GM18526 (cell line): Measurements from ENCODE around the gene CFI.
A peak's percentile ranks its signal among the peaks of the same experiment; 100 is the strongest.

Experiments used
- POLR2A ChIP-seq: IDR thresholded peaks from 3 replicates; pipeline ENCODE4 v1.6.1; 2011; ENCODE audit not compliant: insufficient read length; ENCODE audit errors: extremely low read depth

CFI gene

DNA sequence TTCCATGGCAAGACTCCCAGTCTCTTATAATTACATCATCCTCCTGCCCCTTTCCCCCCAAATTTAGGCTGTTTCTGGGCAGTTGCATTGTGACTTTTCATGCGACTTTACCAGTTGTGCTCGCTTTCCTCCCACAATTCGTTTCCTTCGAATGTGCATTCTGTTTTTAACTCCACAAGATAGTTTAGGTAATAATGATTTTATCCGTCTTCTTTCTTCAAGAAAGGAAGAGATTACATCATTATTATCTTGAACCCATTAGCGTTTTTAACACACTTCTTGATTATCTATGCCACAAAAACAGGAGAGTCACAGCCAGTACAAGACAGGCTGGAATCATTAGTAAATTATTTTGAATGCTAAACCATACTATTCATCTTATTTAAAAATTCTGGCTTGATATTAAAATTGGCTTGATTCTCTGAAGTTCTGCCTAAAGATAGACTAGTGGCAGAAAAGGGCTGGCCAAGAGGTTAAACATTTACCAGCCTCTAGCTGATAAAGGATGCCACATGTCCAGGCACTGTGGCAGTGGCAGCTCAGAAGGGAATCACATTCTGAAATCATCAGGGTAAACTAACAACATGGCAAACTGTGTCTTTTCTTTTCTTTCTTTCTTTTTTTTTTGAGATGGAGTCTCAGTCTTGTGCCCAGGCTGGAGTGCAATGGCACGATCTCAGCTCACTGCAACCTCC is 52.3 kb downstream of the CFI start:
- TF ChIP-seq POLR2A = no peak

DNA sequence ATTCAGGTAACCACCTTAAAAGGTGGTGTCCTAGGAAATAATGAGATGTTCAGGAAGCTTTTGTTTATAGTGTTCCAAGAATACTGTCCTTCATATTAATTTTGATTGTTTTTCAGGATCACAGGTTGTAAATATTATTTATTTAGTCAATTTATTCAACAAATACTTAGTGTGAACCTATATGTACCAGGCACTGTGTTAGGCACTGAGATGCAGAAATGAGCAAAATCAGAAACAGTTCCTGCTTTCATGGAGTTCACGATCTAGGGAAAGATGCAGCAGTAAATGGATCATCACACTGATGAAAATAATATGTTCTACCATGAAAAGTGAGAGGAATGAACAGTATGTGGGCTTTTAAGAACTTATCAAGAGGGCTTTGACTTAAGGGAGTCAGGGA is 53.7 kb downstream of the CFI start:
- no peak for TF ChIP-seq POLR2A

DNA sequence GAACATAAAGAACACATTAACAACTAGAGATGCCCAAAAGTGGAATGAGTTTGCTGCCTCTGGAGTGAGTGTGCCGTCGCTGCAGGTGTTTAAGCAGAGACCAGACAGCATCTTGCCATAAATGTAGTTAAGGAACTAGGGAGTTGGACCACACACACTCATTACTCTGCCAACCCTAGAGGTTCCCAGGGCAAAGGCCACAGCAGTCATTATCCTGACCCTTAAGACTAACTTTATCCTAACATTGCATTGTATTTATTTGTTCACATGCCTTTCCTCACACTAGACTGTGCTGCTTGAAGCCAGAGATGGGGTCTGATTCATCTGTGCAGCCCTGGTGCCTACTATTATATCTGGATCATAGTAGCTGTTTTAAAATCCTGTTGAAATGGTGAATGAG is 55.1 kb downstream of the CFI start:
- no peak for TF ChIP-seq POLR2A

DNA sequence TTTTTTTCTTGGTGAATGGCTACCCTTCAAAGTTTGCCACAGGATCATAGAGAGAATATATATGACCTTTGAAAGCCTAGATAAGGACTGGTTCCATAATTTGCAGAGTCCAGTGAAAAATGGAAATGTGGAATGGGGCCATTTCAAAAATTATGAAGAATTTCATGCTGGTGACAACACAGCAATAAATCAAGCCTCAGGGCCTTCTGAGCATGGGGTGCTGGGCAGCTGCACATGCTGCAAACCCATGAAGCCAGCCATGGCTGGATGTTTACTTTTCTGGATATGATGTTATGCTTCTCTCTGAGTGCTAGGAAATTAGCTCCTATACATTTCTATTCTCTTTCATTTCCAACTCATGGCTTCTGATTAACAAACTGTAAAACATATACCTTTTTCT is 56.0 kb downstream of the CFI start:
- TF ChIP-seq POLR2A = no peak

DNA sequence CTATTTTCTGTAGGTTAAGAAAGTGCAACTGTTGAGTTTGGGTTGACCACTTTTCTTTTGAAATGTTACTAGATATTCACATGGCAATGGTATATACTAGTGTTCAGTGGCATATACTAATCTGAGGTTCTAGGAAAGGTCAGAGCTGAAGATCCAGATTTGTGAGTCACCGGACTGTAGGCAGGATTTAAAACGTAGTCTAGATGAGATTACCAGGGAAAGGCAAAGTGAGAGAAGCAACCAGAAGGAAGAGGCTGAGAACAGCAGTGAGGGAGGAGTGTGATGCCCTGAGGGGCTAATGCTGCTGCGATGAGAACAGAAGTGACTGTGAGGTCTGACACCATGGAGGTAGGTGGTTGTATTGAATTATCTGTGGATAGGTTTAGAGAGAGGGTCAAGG is 62.3 kb downstream of the CFI start:
- TF ChIP-seq POLR2A = no peak

DNA sequence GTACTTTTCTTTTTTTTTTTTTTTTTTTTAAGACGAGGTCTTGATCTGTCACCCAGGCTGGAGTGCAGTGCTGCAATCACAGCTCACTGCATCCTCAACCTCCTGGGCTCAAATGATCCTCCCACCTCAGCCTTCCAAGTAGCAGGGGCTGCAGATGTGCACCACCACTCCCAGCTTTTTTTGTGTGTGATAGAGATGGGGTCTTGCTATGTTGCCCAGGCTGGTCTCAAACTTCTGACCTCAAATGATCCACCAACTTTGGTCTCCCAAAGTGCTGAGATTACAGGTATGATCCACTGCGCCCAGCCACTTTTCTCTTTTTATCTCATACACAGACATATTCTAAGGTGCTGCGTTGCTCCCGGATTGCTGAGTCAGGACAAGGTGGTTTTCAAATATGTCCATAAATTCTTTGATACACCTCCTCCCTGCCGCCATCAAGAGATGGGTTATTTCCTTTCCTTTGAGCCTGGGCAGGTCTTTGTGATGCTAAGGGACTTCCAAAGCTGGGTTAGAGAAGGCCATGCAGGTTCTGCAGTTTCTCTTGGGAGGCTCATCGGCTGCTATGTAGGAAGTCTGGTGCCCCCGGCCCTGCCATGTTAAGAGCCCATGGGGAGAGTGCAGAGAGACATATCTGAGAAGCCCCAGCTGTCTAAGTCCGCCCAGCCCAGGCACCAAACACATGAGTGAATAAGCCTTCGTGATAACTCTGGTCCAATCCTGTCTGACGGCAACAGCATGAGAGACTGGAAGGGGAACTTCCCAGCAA is 63.5 kb downstream of the CFI start:
- no peak for TF ChIP-seq POLR2A

DNA sequence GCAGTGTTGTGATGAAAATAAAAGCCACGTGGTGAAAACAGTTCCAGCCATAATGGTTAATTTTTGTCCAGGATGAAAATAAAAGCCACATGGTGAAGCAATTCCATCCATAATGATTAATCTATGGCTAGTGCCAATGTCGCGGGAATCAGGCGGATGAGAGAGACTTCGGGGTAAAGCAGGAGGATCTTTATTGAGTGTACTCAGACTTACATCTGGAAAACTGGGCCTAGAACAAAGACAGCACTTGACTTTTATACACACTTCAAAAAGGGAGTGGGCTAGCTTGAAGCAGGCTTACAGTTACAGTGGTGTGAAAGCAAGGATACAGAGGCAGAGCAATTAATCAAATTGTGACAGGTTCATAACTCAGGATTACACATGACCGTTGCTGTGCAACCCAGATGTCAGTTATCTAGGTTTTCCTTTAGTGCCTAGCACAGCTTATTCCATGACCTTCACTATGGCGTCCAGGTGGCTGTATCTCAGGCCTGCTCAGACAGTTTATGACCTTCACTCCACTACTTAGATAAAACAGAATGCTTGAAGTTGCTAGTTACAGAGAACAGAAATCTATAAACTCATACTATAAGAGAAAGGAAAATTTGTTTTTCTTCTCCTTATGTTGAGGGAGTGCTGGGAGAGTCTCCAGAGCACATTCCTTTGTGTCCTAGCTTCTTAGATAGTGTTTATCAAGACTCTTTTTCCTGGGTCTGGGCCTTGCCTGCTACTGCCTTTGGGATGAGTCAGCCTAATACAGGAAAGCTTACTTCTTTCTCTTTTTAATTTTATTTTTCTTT is 66.0 kb downstream of the CFI start:
- TF ChIP-seq POLR2A = no peak

DNA sequence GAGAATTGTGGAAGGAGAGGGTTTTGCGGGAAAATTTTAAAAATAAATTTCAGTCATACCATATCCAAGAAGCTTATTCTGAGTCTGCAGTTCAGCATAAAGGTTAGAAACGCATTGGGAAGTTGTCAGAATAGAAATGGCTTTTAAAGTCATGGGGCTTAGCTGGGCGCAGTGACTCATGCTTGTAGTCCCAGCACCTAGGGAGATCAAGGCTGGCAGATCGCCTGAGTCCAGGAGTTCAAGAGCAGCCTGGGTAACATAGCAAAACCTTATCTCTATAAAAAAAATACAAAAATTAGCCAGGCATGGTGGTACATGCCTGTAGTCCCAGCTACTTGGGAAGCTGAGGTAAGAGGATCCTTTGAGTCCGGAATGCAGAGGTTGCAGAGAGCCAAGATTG is 68.1 kb downstream of the CFI start:
- TF ChIP-seq POLR2A = no peak

DNA sequence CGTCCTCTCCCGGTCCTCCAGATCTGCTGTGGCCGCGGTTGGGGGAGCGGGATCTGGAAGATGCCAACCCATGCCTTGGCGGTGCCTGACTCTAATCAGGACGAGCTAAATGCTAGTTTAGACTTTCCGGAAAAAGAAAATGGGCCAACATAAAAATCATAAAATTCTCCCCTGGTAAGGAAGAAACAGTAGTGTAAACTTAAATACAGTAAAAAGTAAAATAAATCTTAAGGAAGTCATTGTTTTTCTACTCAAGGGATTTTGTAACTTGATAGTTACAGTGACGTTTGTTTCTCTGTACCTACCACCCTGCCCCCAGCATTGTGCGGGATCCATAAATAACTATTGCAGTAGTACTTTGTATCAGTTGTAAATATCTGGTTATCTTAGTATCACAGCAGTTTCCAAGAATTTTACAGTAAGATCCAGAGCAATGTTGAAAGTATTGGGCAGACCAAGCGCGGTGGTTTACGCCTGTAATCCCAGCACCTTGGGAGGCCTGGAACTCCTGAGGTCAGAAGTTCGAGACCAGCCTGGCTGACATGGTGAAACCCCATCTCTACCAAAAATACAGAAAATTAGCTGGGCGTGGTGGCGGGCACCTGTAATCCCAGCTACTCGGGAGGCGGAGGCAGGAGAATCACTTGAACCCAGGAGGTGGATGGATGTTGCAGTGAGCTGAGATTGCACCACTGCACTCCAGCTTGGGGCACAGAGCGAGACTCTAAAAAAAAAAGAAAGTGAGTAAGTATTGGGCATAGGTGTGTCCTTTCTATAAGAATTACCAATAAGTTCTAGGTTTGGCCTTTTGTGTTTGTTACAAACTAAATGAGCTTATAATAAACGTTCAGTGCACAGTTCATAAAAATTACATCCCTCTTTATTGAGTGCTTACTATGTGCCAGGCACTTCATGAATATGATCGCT is 70.9 kb downstream of the CFI start:
- no peak for TF ChIP-seq POLR2A

DNA sequence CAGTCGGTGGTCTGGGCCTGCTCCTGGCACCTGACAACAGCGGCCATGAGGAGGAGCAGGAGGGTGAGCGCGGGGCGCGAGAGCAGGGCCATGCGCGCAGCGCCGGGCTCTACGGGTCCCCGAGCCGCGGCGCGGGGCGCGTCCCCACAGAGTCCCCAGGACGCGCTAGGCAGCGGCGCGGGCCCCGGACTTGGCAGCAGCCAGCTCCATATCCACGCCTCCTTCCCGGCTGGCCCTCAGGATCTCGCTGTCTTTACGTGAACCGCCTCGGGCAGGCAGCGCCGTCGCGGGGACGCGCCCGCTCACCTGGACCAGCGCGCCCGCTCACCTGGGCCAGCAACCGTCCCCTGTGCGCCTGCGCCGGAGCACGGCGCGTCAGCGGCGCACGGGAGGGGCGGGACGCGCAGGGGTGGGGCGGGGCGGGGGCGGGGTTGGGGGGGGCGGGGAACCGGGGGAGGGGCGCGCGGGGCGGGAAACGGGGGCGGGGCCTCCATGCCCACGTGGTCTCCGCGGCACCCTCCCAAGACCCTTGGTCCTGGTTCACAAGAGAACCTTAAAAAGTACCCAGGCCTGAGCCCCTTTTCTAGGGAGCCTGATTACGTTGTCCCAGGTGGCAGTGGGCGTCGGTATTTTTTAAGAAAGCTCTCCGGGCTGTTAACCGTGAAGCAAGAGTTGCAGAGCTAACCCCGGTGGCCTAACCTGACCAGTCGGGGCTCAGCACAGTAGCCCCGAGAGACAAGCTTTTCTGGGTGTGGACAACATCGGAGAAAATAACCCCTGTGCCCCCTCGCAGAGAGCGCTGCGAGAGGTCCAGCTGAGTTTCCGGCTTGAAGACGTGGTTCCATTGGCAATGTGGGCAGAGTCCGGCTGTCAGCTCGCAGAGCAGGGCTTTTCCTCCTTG is 71.8 kb downstream of the CFI start, which contains the start of gene PLA2G12A:
TSS of gene PLA2G12A (minus strand) at position 353 of the 901 bp plus-strand sequence. CDS start at position 92, 261 bp downstream.
- peak; percentile 48 for TF ChIP-seq POLR2A

DNA sequence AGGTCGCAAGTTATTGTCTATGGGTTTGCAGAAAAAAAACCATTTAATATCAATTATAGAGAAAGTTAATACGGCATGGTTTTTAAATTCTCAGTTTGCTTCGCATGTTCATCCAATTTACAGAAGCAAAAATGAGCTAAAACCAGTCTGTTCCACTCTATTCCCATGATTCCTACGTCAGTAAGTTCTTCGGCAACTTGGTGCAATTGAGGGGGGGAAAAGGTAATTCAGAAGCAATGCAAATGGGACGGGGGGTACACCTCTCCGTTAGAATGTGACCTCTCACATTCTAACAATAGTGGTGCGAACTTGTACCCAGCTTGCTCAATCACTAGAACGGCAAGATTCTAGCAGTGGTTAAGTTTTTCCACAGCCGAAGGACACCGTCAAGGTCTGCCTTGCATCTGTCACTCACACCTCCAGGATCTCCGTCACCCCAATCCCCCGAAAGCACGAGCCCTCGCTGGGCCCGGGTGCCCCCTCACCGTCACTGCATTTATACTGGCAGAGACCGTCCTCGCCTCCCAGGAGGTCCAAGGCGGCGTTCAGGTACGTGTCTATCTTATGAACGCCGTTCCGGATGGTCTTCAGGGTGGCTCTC is 72.6 kb downstream of the CFI start:
- no peak for TF ChIP-seq POLR2A

DNA sequence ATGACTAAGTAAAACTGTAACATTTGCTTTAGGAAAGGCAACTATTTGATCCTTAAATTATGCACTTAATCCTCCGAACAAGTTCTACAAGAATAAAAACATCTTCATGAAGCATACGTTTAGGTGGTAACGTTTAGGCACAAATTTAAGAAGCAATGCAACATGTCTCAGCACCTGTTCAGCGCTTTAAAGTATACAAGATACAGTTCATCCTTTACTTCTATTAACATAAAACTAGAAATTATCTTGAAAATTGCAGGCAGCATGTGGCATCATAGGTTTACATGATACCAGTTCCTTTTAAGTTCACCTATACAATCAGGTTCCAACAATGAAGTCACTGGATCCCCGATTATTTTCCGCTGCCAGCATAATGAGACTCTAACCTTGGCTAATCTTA is 73.4 kb downstream of the CFI start:
- no peak for TF ChIP-seq POLR2A

DNA sequence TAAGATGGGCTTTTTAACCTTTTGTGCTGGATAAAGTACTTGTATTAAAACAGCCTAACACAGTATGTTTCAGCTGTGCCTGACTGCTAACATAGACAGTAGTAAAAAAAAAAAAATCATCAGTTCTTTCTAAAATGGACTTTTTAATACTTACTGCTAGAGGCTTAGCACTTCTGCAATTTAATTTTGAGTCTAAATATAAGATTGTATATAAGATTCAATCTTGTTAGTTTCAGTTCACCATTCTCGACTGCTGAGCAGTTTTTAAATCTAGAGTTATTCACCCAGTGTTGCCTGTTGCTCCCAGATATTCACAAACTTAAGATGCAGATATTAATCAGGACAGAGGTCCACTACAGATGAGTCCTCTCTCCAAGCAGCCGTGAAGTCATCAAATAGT is 78.7 kb downstream of the CFI start:
- no peak for TF ChIP-seq POLR2A
